Measurements from ENCODE around the gene ZNF230. TPM values are rescaled to one million over a fixed set of nuclear protein-coding genes. Genes with fewer than 3 reads are reported as not detected.

ZNF230 gene
- total and polyA plus RNA-seq, 2 of the 8 experiments (the other 6 are each of a cell fraction or from before 2014, with no cell fraction given): 1.5 to 3.6 TPM

GRCh38 chr19:43976732-43977131 lies 26.0 kb upstream of the ZNF230 start:
- WGBS, 2 experiments (ENCODE audit: extremely low coverage in 1 of 2, insufficient coverage in 1 of 2, insufficient read length in 1 of 2, insufficient replicate concordance in 2 of 2, low coverage in 1 of 2, low lambda C conversion rate in 2 of 2, missing lambda C conversion rate in 1 of 2): 86% methylated on average over 1 of the region's 1 CpG; no CpG with 5 or more reads in 1 of the 2 experiments
- H3K9ac ChIP-seq (replicated peaks in 1 of 4; ENCODE audit: extremely low read depth in 1 of 4, low read depth in 3 of 4, low read length in 3 of 4): no peak overlapping the region
- no peak overlapping the region for H3K14ac ChIP-seq (ENCODE audit: insufficient read length)
- no peak overlapping the region for H4K5ac ChIP-seq (ENCODE audit: insufficient read length, low read depth, low read length)
- H3K79me1 ChIP-seq (ENCODE audit: low read depth, low read length): no peaks in the 10 kb centered on the region
- H3K27me3 ChIP-seq (replicated peaks in 1 of 4; ENCODE audit: control insufficient read depth in 3 of 4, extremely low read depth in 1 of 4, insufficient read depth in 3 of 4, low read length in 3 of 4): no peaks in the 10 kb centered on the region
- no peak overlapping the region for H2BK20ac ChIP-seq (ENCODE audit: low read length)
- CTCF ChIA-PET (ENCODE audit: partially characterized antibody): no interaction called here
- no peaks in the 10 kb centered on the region for H3K36me3 ChIP-seq (ENCODE audit: control insufficient read depth in 2 of 4, insufficient read depth in 4 of 4, low read length in 3 of 4)
- no peak overlapping the region for H2BK120ac ChIP-seq (replicated peaks; ENCODE audit: low read depth, low read length)
- no peak overlapping the region for H3K27ac ChIP-seq (ENCODE audit: low read depth, low read length)
- no peak overlapping the region for H2BK5ac ChIP-seq (ENCODE audit: low read depth, low read length)
- no peak overlapping the region for H2BK12ac ChIP-seq (ENCODE audit: low read depth, low read length)
- no peak overlapping the region for H3K18ac ChIP-seq (ENCODE audit: extremely low read depth, low read length)
- no peak overlapping the region for H2BK15ac ChIP-seq (ENCODE audit: low read length)
- FAIRE-seq (no peak), DNase-seq (ENCODE audit: low read depth in 1 of 2, low spot score in 2 of 2) (no peak)
- no peak overlapping the region for H2AFZ ChIP-seq (ENCODE audit: low read length)
- no peak overlapping the region for H3K4me2 ChIP-seq (ENCODE audit: insufficient read depth in 1 of 2, low read depth in 2 of 2, low read length in 2 of 2)
- H3K56ac ChIP-seq (replicated peaks; ENCODE audit: insufficient read length, low read depth, low read length): no peak overlapping the region
- H3K23ac ChIP-seq (ENCODE audit: insufficient read length): no peak overlapping the region
- no peak overlapping the region for H4K8ac ChIP-seq (ENCODE audit: extremely low read depth, insufficient read depth, low read length)
- H4K20me1 ChIP-seq (replicated peaks in 1 of 2; ENCODE audit: control insufficient read depth in 1 of 2, insufficient read depth in 2 of 2, low read length in 2 of 2): no peaks in the 10 kb centered on the region
- no peaks in the 10 kb centered on the region for H3K23me2 ChIP-seq (ENCODE audit: low read depth, low read length)
- POLR2A ChIA-PET (ENCODE audit: partially characterized antibody): no interaction called here
- H4K91ac ChIP-seq (replicated peaks; ENCODE audit: insufficient read length, low read length): no peak overlapping the region
- TF ChIP-seq RAD21 (IDR thresholded peaks at IDR 0.05 in 1 of 2, conservative IDR thresholded peaks at IDR 0.05 in 1 of 2; ENCODE audit: low read depth in 2 of 2, low read length in 2 of 2) (no peak), CTBP2 (IDR thresholded peaks at IDR 0.05; ENCODE audit: borderline replicate concordance, insufficient read depth, insufficient read length, low read length) (no peak), BACH1 (IDR thresholded peaks at IDR 0.05; ENCODE audit: low read length) (no peak), EP300 (IDR thresholded peaks at IDR 0.05; ENCODE audit: borderline replicate concordance in 1 of 2, low read depth in 2 of 2, low read length in 2 of 2) (no peak), MAFK (IDR thresholded peaks at IDR 0.05; ENCODE audit: low read depth, low read length) (no peak), GTF2F1 (IDR thresholded peaks at IDR 0.05; ENCODE audit: borderline replicate concordance, low read depth, low read length) (no peak), ZNF274 (IDR thresholded peaks at IDR 0.05; ENCODE audit: borderline replicate concordance, extremely low read depth, low read length) (no peak), BRCA1 (IDR thresholded peaks at IDR 0.05; ENCODE audit: low read depth, low read length) (no peak), SRF (IDR thresholded peaks at IDR 0.05; ENCODE audit: low read depth, low read length) (no peak), JUN (IDR thresholded peaks at IDR 0.05; ENCODE audit: low read depth, low read length) (no peak), CHD2 (IDR thresholded peaks at IDR 0.05; ENCODE audit: low read length) (no peak)
- no peak overlapping the region for H2AK5ac ChIP-seq (ENCODE audit: low read depth, low read length)
- no peaks in the 10 kb centered on the region for H3K79me2 ChIP-seq (ENCODE audit: control insufficient read depth in 1 of 2, insufficient read depth in 2 of 2, low read length in 2 of 2)
- no peaks in the 10 kb centered on the region for H3K4me1 ChIP-seq (replicated peaks in 1 of 4; ENCODE audit: control insufficient read depth in 3 of 4, insufficient read depth in 4 of 4, low read length in 3 of 4)
- H3K9me3 ChIP-seq (ENCODE audit: insufficient read depth in 2 of 2, low read depth in 1 of 2, low read length in 1 of 2): peaks cover 36 to 46% of the 10 kb centered on the region in 2 experiments; a peak in 3 of 4 replicates
- no peak overlapping the region for H3K4ac ChIP-seq (replicated peaks; ENCODE audit: insufficient read length, low read depth, low read length)
- H3K4me3 ChIP-seq (ENCODE audit: extremely low read depth in 1 of 4, insufficient read depth in 2 of 4, low read depth in 3 of 4, low read length in 4 of 4): no peak overlapping the region

Data from H1 (cell line).